GM12878 (cell line): ENCODE measurements around the gene ARHGEF26. TPM values are rescaled to one million over a fixed set of nuclear protein-coding genes. Genes with fewer than 3 reads are reported as not detected.

Experiments
- ATAC-seq: fragments of 200-7000 bp; cut with Tn5 transposase; 3 replicates; pipeline ENCODE4 v1.9.1; 2020; ENCODE audit warnings: mild to moderate bottlenecking, moderate library complexity
- BruUV-seq: library from RNA; stranded (reverse); fragments of 400-500 nt; replicated peaks from 2 replicates; lab custom pipeline; 2021; lab: Mats Ljungman, UMichigan
- CTCF ChIA-PET: fragments of 300-600 bp; sonication (Branson Sonifier 250); formaldehyde crosslinking; extraction: SDS; loops from one replicate; lab custom pipeline; 2021; ENCODE audit warnings: inconsistent platforms; lab: Yijun Ruan, JAX
- POLR2A ChIA-PET: fragments of 350-600 bp; formaldehyde crosslinking; extraction: SDS; loops from one replicate; lab custom pipeline; 2021; ENCODE audit warnings: inconsistent platforms; lab: Charles Lee
- RAD21 ChIA-PET: fragments of 300-600 bp; sonication (Branson Sonifier 250); formaldehyde crosslinking; loops from one replicate; lab custom pipeline; 2023; ENCODE audit warnings: antibody characterized with exemption; ENCODE audit not compliant: unreplicated experiment; lab: Charles Lee
- SMC1A ChIA-PET: fragments of 300-600 bp; sonication (Branson Sonifier 250); formaldehyde crosslinking; loops from one replicate; lab custom pipeline; 2023; ENCODE audit not compliant: unreplicated experiment, uncharacterized antibody; lab: Charles Lee
- DNase-seq: peaks from one replicate; pipeline ENCODE4 v3.0.0-alpha.2; 2011; ENCODE audit warnings: low read depth, low spot score
- FAIRE-seq: peaks from 3 replicates; lab custom pipeline; 2011; peaks lifted over from hg19 to GRCh38; lab: Jason Lieb, UNC
- H2AFZ ChIP-seq: 2 replicates; pipeline ENCODE4 v1.6.0; 2011; ENCODE audit warnings: low read depth, low read length, control low read depth; ENCODE audit not compliant: control insufficient read depth
- H3K27ac ChIP-seq: 2 replicates; pipeline ENCODE4 v1.5.1; 2011; ENCODE audit warnings: control low read depth; ENCODE audit not compliant: control insufficient read depth, insufficient read depth
- H3K27me3 ChIP-seq, 2 experiments: replicated peaks in 1 of 2; 2 replicates each; pipeline versions ENCODE4 v1.6.0 to v1.6.1; 2011; ENCODE audit warnings: low read length in 1 of 2; ENCODE audit not compliant: control insufficient read depth in 2 of 2, insufficient read depth in 2 of 2
- H3K36me3 ChIP-seq, 2 experiments: 2 replicates each; pipeline ENCODE4 v1.5.1; 2011; ENCODE audit warnings: low read length in 1 of 2; ENCODE audit not compliant: control insufficient read depth in 2 of 2, insufficient read depth in 2 of 2
- H3K4me1 ChIP-seq: 2 replicates; pipeline ENCODE4 v1.6.1; 2011; ENCODE audit warnings: mild to moderate bottlenecking, low read length, moderate library complexity, mixed read lengths; ENCODE audit not compliant: control insufficient read depth, insufficient read depth
- H3K4me2 ChIP-seq: 2 replicates; pipeline ENCODE4 v1.6.0; 2011; ENCODE audit warnings: control low read depth; ENCODE audit not compliant: control insufficient read depth, insufficient read depth
- H3K4me3 ChIP-seq: fragments of 200-600 bp; sonication (generic); 2 replicates; pipeline ENCODE4 v1.5.1; 2016
- H3K79me2 ChIP-seq: 2 replicates; pipeline ENCODE4 v1.6.0; 2011; ENCODE audit warnings: low read length; ENCODE audit not compliant: control insufficient read depth, insufficient read depth
- H3K9ac ChIP-seq: 2 replicates; pipeline ENCODE4 v1.8.0; 2011; ENCODE audit warnings: low read length, control low read depth, mixed read lengths; ENCODE audit not compliant: control insufficient read depth, insufficient read depth
- H3K9me3 ChIP-seq: replicated peaks from 3 replicates; pipeline ENCODE4 v1.5.1; 2011; ENCODE audit warnings: mild to moderate bottlenecking, low read length; ENCODE audit not compliant: control insufficient read depth, insufficient read depth
- H4K20me1 ChIP-seq: 2 replicates; pipeline ENCODE4 v1.6.0; 2011; ENCODE audit not compliant: control insufficient read depth, insufficient read depth
- ASH2L ChIP-seq: fragments of 300-600, 200-600 bp; sonication (generic); IDR thresholded peaks from 2 replicates; pipeline ENCODE4 v1.6.1; 2017; ENCODE audit warnings: low read depth, mild to moderate bottlenecking, borderline replicate concordance
- HDGF ChIP-seq: fragments of 450-650 bp; IDR thresholded peaks from 2 replicates; pipeline ENCODE4 v1.6.1; 2016; ENCODE audit warnings: antibody characterized with exemption
- JUND ChIP-seq: IDR thresholded peaks from 2 replicates; pipeline ENCODE4 v1.6.1; 2012; ENCODE audit warnings: low read depth, mild to moderate bottlenecking, low read length, improper control_type of control experiment, moderate library complexity
- KAT2A ChIP-seq: conservative IDR thresholded peaks from 2 replicates; pipeline ENCODE4 v1.6.1; 2011; ENCODE audit warnings: low read depth, low read length; ENCODE audit not compliant: control insufficient read depth
- POLR2AphosphoS2 ChIP-seq: IDR thresholded peaks from 2 replicates; pipeline ENCODE4 v1.6.1; 2011; ENCODE audit warnings: low read depth, mild to moderate bottlenecking, low read length, improper control_type of control experiment, moderate library complexity
- whole genome bisulfite sequencing: methylation state at CpG from one replicate; pipeline ENCODE4 v1.1.6; 2016; ENCODE audit warnings: low lambda C conversion rate; ENCODE audit not compliant: insufficient replicate concordance, insufficient coverage; ENCODE audit errors: missing lambda C conversion rate; 5-methylcytosine and 5-hydroxymethylcytosine counted together
- in situ Hi-C: fragments of 300-500 bp; cut with MboI; formaldehyde crosslinking; loops from 9 replicates; pipeline ENCODE4 v1.14.3; 2018; ENCODE audit warnings: mixed read lengths
- intact Hi-C: fragments of 100-400 bp; cut with micrococcal nuclease; formaldehyde crosslinking; loops from one replicate; pipeline ENCODE4 v1.14.2; 2022; ENCODE audit not compliant: unreplicated experiment
- polyA plus RNA-seq, 11 experiments: library from polyadenylated mRNA; depleted of rRNA in 4 of 11; unstranded in 6 of 11; stranded (reverse) in 5 of 11; fragments of >200 nt; fragmentation: Nextera tagmentation in 4 of 11; fragmentation: Illumina TruSeq in 1 of 11; extraction: Ambion mirVana in 4 of 11; extraction: Trizol in 1 of 11; gene quantifications; 1 replicate in 1 of 11; 2 replicates in 10 of 11; pipeline versions ENCODE4 v1.2.1 to v1.2.3, GENCODE V29; 2011 to 2016; ENCODE audit warnings: inconsistent platforms in 2 of 11, missing spikeins in 2 of 11, low read depth in 1 of 11
- total RNA-seq, 4 experiments: library from RNA; depleted of rRNA in 3 of 4; stranded (reverse); fragments of >200 nt in 3 of 4; fragmentation: Illumina TruSeq in 1 of 4; extraction: Trizol in 1 of 4; gene quantifications; 2 replicates each; pipeline versions ENCODE4 v1.2.1 to v1.2.3, GENCODE V29; 2013 to 2021
- TF ChIP-seq, protein P1 (sequence below): fragments of 450-650 bp; IDR thresholded peaks from 2 replicates; pipeline ENCODE4 v1.6.1; 2016; ENCODE audit warnings: mild to moderate bottlenecking
- TF ChIP-seq, protein P2 (sequence below): fragments of 450-650 bp; IDR thresholded peaks from 2 replicates; pipeline ENCODE4 v1.6.1; 2017; ENCODE audit warnings: mild to moderate bottlenecking, moderate library complexity
- TF ChIP-seq, protein P3 (sequence below): IDR thresholded peaks from 2 replicates; pipeline ENCODE4 v1.6.1; 2012; ENCODE audit warnings: low read depth, low read length, improper control_type of control experiment
- TF ChIP-seq, protein P4 (sequence below): IDR thresholded peaks from 2 replicates; pipeline ENCODE4 v1.6.1; 2012; ENCODE audit warnings: low read depth, low read length, improper control_type of control experiment

ARHGEF26 gene
- total and polyA plus RNA-seq, 10 of the 15 experiments (the other 5 are each of a cell fraction or from before 2014, with no cell fraction given), result 0.02 to 0.47 (median 0.05) TPM; not detected in 1

DNA sequence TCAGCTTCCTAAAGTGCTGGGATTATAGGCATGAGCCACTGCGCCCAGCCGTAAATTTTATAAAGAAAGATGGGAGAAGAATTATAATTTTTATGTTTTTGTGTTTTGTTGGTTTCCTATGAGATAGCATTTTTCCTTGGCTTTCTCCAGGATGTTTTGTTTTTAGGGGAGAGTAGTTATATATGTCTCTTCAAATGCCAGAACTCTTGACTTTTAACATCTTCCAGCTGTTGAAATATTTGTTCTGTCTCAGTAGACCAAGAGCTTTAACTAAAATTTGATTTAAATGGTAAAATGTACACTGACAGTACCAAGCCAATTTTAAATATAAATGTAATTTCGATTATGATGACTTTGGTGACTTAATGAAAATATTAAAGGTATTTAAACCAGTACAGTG, 106.3 kb downstream of the ARHGEF26 start:
- H2AFZ ChIP-seq, result no peak overlapping the region
- no peaks in the 10 kb centered on the region for H4K20me1 ChIP-seq
- no peak overlapping the region for H3K4me2 ChIP-seq
- no peaks in the 10 kb centered on the region for H3K4me1 ChIP-seq
- H3K27ac ChIP-seq, result no peak overlapping the region
- no peaks in the 10 kb centered on the region for H3K27me3 ChIP-seq
- H3K4me3 ChIP-seq, result no peak overlapping the region
- CTCF ChIA-PET, result interaction anchor here (3.7 kb wide), 1 partner anchor 26 kb away, joined by 16 read pairs; no protein-coding TSS in a partner anchor
- H3K79me2 ChIP-seq, result no peaks in the 10 kb centered on the region
- DNase-seq, result no peak
- no peak for ATAC-seq
- no peak overlapping the region for H3K9ac ChIP-seq
- SMC1A ChIA-PET, result no interaction called here
- no peaks in the 10 kb centered on the region for H3K36me3 ChIP-seq
- BruUV-seq, result no TSS peak
- POLR2A ChIA-PET, result no interaction called here
- in situ Hi-C loops, result no loop called here
- 66% methylated on average over 3 of the region's 3 CpGs for WGBS
- H3K9me3 ChIP-seq, result no peaks in the 10 kb centered on the region
- no peak for FAIRE-seq
- TF ChIP-seq ASH2L, result no peak
- no peak for TF ChIP-seq HDGF
- TF ChIP-seq, protein P1, sequence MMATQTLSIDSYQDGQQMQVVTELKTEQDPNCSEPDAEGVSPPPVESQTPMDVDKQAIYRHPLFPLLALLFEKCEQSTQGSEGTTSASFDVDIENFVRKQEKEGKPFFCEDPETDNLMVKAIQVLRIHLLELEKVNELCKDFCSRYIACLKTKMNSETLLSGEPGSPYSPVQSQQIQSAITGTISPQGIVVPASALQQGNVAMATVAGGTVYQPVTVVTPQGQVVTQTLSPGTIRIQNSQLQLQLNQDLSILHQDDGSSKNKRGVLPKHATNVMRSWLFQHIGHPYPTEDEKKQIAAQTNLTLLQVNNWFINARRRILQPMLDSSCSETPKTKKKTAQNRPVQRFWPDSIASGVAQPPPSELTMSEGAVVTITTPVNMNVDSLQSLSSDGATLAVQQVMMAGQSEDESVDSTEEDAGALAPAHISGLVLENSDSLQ, result no peak
- TF ChIP-seq, protein P2, sequence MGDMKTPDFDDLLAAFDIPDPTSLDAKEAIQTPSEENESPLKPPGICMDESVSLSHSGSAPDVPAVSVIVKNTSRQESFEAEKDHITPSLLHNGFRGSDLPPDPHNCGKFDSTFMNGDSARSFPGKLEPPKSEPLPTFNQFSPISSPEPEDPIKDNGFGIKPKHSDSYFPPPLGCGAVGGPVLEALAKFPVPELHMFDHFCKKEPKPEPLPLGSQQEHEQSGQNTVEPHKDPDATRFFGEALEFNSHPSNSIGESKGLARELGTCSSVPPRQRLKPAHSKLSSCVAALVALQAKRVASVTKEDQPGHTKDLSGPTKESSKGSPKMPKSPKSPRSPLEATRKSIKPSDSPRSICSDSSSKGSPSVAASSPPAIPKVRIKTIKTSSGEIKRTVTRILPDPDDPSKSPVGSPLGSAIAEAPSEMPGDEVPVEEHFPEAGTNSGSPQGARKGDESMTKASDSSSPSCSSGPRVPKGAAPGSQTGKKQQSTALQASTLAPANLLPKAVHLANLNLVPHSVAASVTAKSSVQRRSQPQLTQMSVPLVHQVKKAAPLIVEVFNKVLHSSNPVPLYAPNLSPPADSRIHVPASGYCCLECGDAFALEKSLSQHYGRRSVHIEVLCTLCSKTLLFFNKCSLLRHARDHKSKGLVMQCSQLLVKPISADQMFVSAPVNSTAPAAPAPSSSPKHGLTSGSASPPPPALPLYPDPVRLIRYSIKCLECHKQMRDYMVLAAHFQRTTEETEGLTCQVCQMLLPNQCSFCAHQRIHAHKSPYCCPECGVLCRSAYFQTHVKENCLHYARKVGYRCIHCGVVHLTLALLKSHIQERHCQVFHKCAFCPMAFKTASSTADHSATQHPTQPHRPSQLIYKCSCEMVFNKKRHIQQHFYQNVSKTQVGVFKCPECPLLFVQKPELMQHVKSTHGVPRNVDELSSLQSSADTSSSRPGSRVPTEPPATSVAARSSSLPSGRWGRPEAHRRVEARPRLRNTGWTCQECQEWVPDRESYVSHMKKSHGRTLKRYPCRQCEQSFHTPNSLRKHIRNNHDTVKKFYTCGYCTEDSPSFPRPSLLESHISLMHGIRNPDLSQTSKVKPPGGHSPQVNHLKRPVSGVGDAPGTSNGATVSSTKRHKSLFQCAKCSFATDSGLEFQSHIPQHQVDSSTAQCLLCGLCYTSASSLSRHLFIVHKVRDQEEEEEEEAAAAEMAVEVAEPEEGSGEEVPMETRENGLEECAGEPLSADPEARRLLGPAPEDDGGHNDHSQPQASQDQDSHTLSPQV, result no peak
- no peak for TF ChIP-seq POLR2AphosphoS2
- no peak for TF ChIP-seq KAT2A
- TF ChIP-seq, protein P3, sequence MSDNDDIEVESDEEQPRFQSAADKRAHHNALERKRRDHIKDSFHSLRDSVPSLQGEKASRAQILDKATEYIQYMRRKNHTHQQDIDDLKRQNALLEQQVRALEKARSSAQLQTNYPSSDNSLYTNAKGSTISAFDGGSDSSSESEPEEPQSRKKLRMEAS, result no peak
- TF ChIP-seq JUND, result no peak
- TF ChIP-seq, protein P4, sequence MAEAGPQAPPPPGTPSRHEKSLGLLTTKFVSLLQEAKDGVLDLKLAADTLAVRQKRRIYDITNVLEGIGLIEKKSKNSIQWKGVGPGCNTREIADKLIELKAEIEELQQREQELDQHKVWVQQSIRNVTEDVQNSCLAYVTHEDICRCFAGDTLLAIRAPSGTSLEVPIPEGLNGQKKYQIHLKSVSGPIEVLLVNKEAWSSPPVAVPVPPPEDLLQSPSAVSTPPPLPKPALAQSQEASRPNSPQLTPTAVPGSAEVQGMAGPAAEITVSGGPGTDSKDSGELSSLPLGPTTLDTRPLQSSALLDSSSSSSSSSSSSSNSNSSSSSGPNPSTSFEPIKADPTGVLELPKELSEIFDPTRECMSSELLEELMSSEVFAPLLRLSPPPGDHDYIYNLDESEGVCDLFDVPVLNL, result no peak
- RAD21 ChIA-PET, result no interaction called here
- intact Hi-C loops, result no loop called here
